K562 (cell line): ENCODE data around the gene BROX.

Experiments used
- CTCF ChIP-seq, 3 experiments: IDR thresholded peaks in 2 of 3; conservative IDR thresholded peaks in 1 of 3; 2 replicates each; pipeline ENCODE4 v1.5.1; 2011 to 2012; ENCODE audit warnings: low read length in 3 of 3, mild to moderate bottlenecking in 3 of 3, control low read depth in 2 of 3, improper control_type of control experiment in 1 of 3, inconsistent platforms in 1 of 3, low read depth in 1 of 3, mixed read lengths in 1 of 3, moderate library complexity in 1 of 3; ENCODE audit not compliant: insufficient read depth in 2 of 3
- FOXP4 ChIP-seq: sonication (generic); formaldehyde crosslinking; IDR thresholded peaks from 2 replicates; pipeline ENCODE4 v1.8.0; 2022; ENCODE audit warnings: mild to moderate bottlenecking, missing genetic modification reagents, borderline replicate concordance
- KAT7 ChIP-seq: sonication (generic); formaldehyde crosslinking; IDR thresholded peaks from 2 replicates; pipeline ENCODE4 v1.8.0; 2022; ENCODE audit warnings: missing genetic modification reagents, mild to moderate bottlenecking, borderline replicate concordance
- PPARD ChIP-seq: fragments of 250-450 bp; sonication (Bioruptor Pico); IDR thresholded peaks from 2 replicates; pipeline ENCODE4 v1.8.0; 2022; ENCODE audit warnings: inconsistent platforms, mild to moderate bottlenecking, moderate library complexity
- YY1 ChIP-seq, 3 experiments: IDR thresholded peaks; 2 replicates each; pipeline ENCODE4 v1.6.1; 2011; ENCODE audit warnings: low read length in 2 of 3, mild to moderate bottlenecking in 2 of 3, moderate library complexity in 2 of 3, borderline replicate concordance in 1 of 3, control low read depth in 1 of 3, low read depth in 1 of 3; ENCODE audit not compliant: insufficient read depth in 3 of 3, insufficient replicate concordance in 2 of 3, control insufficient read depth in 1 of 3, insufficient read length in 1 of 3; ENCODE audit errors: extremely low read depth in 1 of 3
- ZFP30 ChIP-seq: fragments of 250-450 bp; sonication (Bioruptor Pico); IDR thresholded peaks from 2 replicates; pipeline ENCODE4 v1.8.0; 2022; ENCODE audit warnings: moderate library complexity, mild to moderate bottlenecking, inconsistent platforms, borderline replicate concordance
- ZNF140 ChIP-seq: fragments of 250-450 bp; sonication (Bioruptor Pico); IDR thresholded peaks from 2 replicates; pipeline ENCODE4 v1.8.0; 2021; ENCODE audit warnings: moderate library complexity, mild to moderate bottlenecking, inconsistent platforms

- TF ChIP-seq ZNF140 (CRISPR knock-in tag) (no peak), KAT7 (CRISPR knock-in tag) (no peak), ZFP30 (CRISPR knock-in tag) (no peak), PPARD (no peak), CTCF (IDR thresholded peaks at IDR 0.05 in 2 of 3, conservative IDR thresholded peaks at IDR 0.05 in 1 of 3; ENCODE audit: insufficient read depth in 2 of 3, low read depth in 1 of 3, low read length in 3 of 3) (no peak), YY1 (IDR thresholded peaks at IDR 0.05; ENCODE audit: borderline replicate concordance in 1 of 3, control insufficient read depth in 1 of 3, extremely low read depth in 1 of 3, insufficient read depth in 3 of 3, insufficient read length in 1 of 3, insufficient replicate concordance in 2 of 3, low read depth in 1 of 3, low read length in 2 of 3) (no peak), FOXP4 (no peak)
These were observed 32.3 kb upstream of the BROX start for GRCh38 chr1:222680080-222680479.
